ENCODE data around the gene AGMO.

The AGMO gene

DNA sequence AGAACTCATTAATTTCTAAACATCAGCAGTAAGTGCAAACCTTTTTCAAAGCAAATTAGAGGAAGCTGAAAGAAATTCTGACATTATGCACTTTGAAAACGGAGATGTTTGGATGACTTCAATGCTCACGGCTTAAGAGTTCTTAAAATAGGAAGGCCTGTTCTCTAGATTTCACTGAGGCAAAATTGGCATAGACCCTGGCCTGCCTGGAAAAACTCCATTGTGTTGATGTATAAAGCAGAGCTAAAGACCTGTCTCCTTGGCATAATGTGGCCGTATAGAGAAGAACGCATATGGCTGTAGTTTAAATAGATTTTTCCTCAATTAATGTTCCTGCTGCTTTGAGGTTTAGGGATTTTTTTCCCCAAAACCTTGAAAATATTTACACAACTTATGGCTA lies 24.5 kb upstream of the AGMO start:
- Histone ChIP-seq H3K9me2 (replicated peaks; ENCODE audit: insufficient read depth, low read length) (no peaks in the 10 kb centered on the region), H3K4me3 (ENCODE audit: low read length) (no peak overlapping the region), H3K27ac (ENCODE audit: low read length) (no peak overlapping the region), H3K4me1 (ENCODE audit: low read length) (peaks cover 8% of the 10 kb centered on the region), H3K4me2 (ENCODE audit: low read depth, low read length) (no peak overlapping the region), H3K27me3 (replicated peaks; ENCODE audit: insufficient read depth, low read length) (no peaks in the 10 kb centered on the region), H3K79me2 (ENCODE audit: low read length) (no peaks in the 10 kb centered on the region), H3K9me3 (replicated peaks; ENCODE audit: insufficient read depth, low read length) (no peaks in the 10 kb centered on the region), H3F3A (ENCODE audit: insufficient read depth, low read length) (no peaks in the 10 kb centered on the region), H3K36me3 (replicated peaks; ENCODE audit: insufficient read depth, low read length) (no peaks in the 10 kb centered on the region), H2AFZ (ENCODE audit: low read length) (no peak overlapping the region), H4K20me1 (ENCODE audit: insufficient read depth, low read length) (no peaks in the 10 kb centered on the region), H3K9ac (ENCODE audit: low read length) (no peak overlapping the region)
- TF ChIP-seq CTCF (IDR thresholded peaks at IDR 0.05; ENCODE audit: low read length) (no peak), EZH2 (optimal IDR thresholded peaks at IDR 0.05; ENCODE audit: low read depth, low read length) (no peak), EZH2phosphoT487 (IDR thresholded peaks at IDR 0.05; ENCODE audit: low read length) (no peak)
- no peak for DNase-seq

GRCh38 chr7:15584575-15584974 lies 22.8 kb upstream of the AGMO start:
- TF ChIP-seq EZH2phosphoT487 (IDR thresholded peaks at IDR 0.05; ENCODE audit: low read length) (no peak), EZH2 (optimal IDR thresholded peaks at IDR 0.05; ENCODE audit: low read depth, low read length) (no peak), CTCF (IDR thresholded peaks at IDR 0.05; ENCODE audit: low read length) (no peak)
- Histone ChIP-seq H3K79me2 (ENCODE audit: low read length) (no peaks in the 10 kb centered on the region), H3K9me3 (replicated peaks; ENCODE audit: insufficient read depth, low read length) (no peaks in the 10 kb centered on the region), H2AFZ (ENCODE audit: low read length) (no peak overlapping the region), H3F3A (ENCODE audit: insufficient read depth, low read length) (no peaks in the 10 kb centered on the region), H3K4me1 (ENCODE audit: low read length) (peaks cover 14% of the 10 kb centered on the region), H3K36me3 (replicated peaks; ENCODE audit: insufficient read depth, low read length) (no peaks in the 10 kb centered on the region), H3K9me2 (replicated peaks; ENCODE audit: insufficient read depth, low read length) (no peaks in the 10 kb centered on the region), H3K9ac (ENCODE audit: low read length) (no peak overlapping the region), H4K20me1 (ENCODE audit: insufficient read depth, low read length) (no peaks in the 10 kb centered on the region), H3K27ac (ENCODE audit: low read length) (no peak overlapping the region), H3K4me2 (ENCODE audit: low read depth, low read length) (no peak overlapping the region), H3K4me3 (ENCODE audit: low read length) (no peak overlapping the region), H3K27me3 (replicated peaks; ENCODE audit: insufficient read depth, low read length) (no peaks in the 10 kb centered on the region)
- DNase-seq, result no peak

- TF ChIP-seq EZH2phosphoT487 (IDR thresholded peaks at IDR 0.05; ENCODE audit: low read length) (no peak), CTCF (IDR thresholded peaks at IDR 0.05; ENCODE audit: low read length) (no peak), EZH2 (optimal IDR thresholded peaks at IDR 0.05; ENCODE audit: low read depth, low read length) (no peak)
Observed at GRCh38 chr7:15582773-15583172, 21.0 kb upstream of the AGMO start.

More at GRCh38 chr7:15582773-15583172, 21.0 kb upstream of the AGMO start:
- Histone ChIP-seq H3K79me2 (ENCODE audit: low read length) (no peaks in the 10 kb centered on the region), H3K4me1 (ENCODE audit: low read length) (peaks cover 14% of the 10 kb centered on the region), H3K27me3 (replicated peaks; ENCODE audit: insufficient read depth, low read length) (no peaks in the 10 kb centered on the region), H3K9ac (ENCODE audit: low read length) (no peak overlapping the region), H2AFZ (ENCODE audit: low read length) (no peak overlapping the region), H4K20me1 (ENCODE audit: insufficient read depth, low read length) (no peaks in the 10 kb centered on the region), H3K27ac (ENCODE audit: low read length) (no peak overlapping the region), H3K9me3 (replicated peaks; ENCODE audit: insufficient read depth, low read length) (no peaks in the 10 kb centered on the region), H3K9me2 (replicated peaks; ENCODE audit: insufficient read depth, low read length) (no peaks in the 10 kb centered on the region), H3K4me3 (ENCODE audit: low read length) (no peak overlapping the region), H3F3A (ENCODE audit: insufficient read depth, low read length) (no peaks in the 10 kb centered on the region), H3K4me2 (ENCODE audit: low read depth, low read length) (no peak overlapping the region), H3K36me3 (replicated peaks; ENCODE audit: insufficient read depth, low read length) (no peaks in the 10 kb centered on the region)
- DNase-seq, result no peak
